ENCODE data around the gene TERB2. TPM values are rescaled to one million over a fixed set of nuclear protein-coding genes. Genes with fewer than 3 reads are reported as not detected.
A peak's percentile ranks its signal among the peaks of the same experiment; 100 is the strongest.
"Not testable (repeated sequence)": the region's sequence is repeated elsewhere in the genome, so short reads cannot be mapped to it uniquely, and the experiment has no call there.

Gene TERB2
- total RNA-seq, 2 donors from 2014 or later: not detected

DNA sequence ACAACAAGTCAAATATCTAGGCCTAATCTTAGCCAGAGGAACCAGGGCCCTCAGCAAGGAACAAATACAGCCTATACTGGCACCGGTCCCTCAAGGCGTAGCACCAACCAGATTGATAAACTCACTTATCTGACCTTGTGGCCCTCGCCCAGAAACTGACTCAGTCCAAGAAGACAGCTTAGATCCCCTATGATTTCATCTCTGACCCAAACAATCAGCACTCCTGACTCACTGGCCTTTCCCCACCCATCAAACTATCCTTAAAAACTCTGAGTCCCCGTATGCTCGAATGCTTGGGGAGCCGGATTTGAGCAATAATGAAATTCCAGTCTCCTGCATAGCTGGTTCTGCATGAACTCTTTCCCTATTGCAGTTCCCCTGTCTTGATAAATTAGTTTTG, 64.9 kb downstream of the TERB2 start:
- H3K4me3 ChIP-seq: no peak overlapping the region
- no peak for ATAC-seq (ENCODE audit: insufficient number of reproducible peaks, low FRiP score, low read depth)

DNA sequence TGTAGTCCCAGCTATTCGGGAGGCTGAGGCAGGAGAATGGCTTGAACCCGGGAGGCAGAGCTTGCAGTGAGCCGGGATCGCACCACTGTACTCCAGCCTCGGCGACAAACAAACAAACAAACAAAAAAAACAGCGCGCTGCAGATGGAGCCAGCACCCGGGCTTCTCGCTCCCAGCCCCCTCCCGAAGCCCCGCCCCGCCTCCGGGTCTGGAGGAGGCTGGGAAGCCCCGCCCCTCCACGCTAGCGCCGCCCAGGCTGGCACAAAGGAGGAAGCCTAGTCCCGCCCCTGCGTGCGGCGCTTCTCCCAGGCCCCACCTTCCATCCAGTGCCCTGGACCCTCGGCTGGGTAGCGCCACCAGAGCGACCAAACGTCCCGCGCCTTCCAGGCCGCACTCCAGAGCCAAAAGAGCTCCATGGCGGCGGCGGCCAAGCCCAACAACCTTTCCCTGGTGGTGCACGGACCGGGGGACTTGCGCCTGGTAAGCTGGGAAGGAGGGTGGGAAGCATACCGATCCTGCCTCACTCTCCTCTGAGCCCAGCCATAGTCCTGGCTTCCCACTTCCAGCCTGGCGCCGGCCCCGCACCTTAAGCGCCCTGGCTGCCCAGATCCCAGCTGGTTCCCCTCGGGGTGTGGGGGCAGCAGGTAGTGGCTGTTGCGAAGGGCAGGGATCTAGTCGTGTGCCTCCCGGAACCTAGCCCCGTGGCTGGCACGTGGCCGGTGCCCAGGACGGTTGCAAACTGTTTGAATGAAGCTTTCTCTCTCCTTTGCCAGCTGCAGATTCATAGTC, 66.6 kb downstream of the TERB2 start, which contains the start of gene SORD:
SORD (plus strand) TSS at position 325 of the 788 bp plus-strand sequence; CDS start at position 414, 89 bp downstream.
- H3K9me3 ChIP-seq: no peaks in the 10 kb centered on the region
- H3K27ac ChIP-seq: peak within 1 kb of the TSS; percentile 65 to 69
- H3K36me3 ChIP-seq: no peaks in the 10 kb centered on the region
- DNase-seq (ENCODE audit: low spot score) (peak; percentile 66), ATAC-seq (ENCODE audit: insufficient number of reproducible peaks, low FRiP score, low read depth) (peak; percentile 82)
- peak within 1 kb of the TSS; percentile 88 for H3K4me3 ChIP-seq
- H3K27me3 ChIP-seq (replicated peaks; ENCODE audit: insufficient read depth): no peaks in the 10 kb centered on the region
- TF ChIP-seq, protein P1, sequence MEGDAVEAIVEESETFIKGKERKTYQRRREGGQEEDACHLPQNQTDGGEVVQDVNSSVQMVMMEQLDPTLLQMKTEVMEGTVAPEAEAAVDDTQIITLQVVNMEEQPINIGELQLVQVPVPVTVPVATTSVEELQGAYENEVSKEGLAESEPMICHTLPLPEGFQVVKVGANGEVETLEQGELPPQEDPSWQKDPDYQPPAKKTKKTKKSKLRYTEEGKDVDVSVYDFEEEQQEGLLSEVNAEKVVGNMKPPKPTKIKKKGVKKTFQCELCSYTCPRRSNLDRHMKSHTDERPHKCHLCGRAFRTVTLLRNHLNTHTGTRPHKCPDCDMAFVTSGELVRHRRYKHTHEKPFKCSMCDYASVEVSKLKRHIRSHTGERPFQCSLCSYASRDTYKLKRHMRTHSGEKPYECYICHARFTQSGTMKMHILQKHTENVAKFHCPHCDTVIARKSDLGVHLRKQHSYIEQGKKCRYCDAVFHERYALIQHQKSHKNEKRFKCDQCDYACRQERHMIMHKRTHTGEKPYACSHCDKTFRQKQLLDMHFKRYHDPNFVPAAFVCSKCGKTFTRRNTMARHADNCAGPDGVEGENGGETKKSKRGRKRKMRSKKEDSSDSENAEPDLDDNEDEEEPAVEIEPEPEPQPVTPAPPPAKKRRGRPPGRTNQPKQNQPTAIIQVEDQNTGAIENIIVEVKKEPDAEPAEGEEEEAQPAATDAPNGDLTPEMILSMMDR (IDR thresholded peaks at IDR 0.05): no peak
- H3K4me1 ChIP-seq (ENCODE audit: control insufficient read depth in 1 of 2, low read depth in 2 of 2): peaks cover 5 to 15% of the 10 kb centered on the region in 2 donors

More for the DNA sequence above, 64.9 kb downstream of the TERB2 start:
- Histone ChIP-seq H3K4me1 (ENCODE audit: control insufficient read depth in 1 of 2, low read depth in 2 of 2) (peaks cover 5 to 15% of the 10 kb centered on the region in 2 donors), H3K9me3 (no peaks in the 10 kb centered on the region), H3K36me3 (no peaks in the 10 kb centered on the region), H3K27ac (no peak overlapping the region), H3K27me3 (replicated peaks; ENCODE audit: insufficient read depth) (no peaks in the 10 kb centered on the region)
- TF ChIP-seq, protein P1 (IDR thresholded peaks at IDR 0.05): no peak
- no peak for DNase-seq (ENCODE audit: low spot score)

DNA sequence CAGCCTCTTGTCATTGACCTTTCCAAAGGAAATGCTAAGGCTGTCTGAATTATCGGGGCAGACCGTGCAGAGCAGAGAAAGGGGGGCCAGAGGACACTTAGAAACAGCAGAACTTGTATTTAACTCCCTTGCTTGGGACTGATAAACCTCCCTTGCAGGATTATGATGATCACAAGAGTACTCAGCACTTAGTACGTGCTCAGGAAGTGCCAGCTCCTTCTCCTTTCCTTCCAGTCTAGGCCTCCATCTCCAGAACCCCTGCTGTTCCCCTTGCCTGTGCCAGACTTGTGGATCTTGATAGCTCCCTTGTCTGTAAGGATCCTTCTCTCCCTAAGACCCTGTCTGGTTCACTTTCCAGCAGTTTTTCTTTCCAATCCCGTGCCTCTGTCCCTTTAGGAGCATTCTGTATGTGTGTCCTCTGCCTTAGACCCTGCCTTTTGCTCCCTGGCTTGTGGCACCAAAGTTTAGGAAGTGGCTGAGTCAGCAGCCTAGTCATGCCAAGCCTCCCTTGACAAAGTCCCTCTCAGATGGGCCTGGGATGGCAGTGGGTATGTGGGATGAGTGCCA, 67.3 kb downstream of the TERB2 start:
- TF ChIP-seq, protein P1 (IDR thresholded peaks at IDR 0.05): no peak
- DNase-seq (ENCODE audit: low spot score) (no peak), ATAC-seq (ENCODE audit: insufficient number of reproducible peaks, low FRiP score, low read depth) (peak; percentile 77)
- H3K27ac ChIP-seq: peak overlapping the region; percentile 65 to 69
- peaks cover 5 to 15% of the 10 kb centered on the region in 2 donors for H3K4me1 ChIP-seq (ENCODE audit: control insufficient read depth in 1 of 2, low read depth in 2 of 2)
- no peaks in the 10 kb centered on the region for H3K9me3 ChIP-seq
- no peaks in the 10 kb centered on the region for H3K27me3 ChIP-seq (replicated peaks; ENCODE audit: insufficient read depth)
- no peaks in the 10 kb centered on the region for H3K36me3 ChIP-seq
- peak overlapping the region; percentile 88 for H3K4me3 ChIP-seq

DNA sequence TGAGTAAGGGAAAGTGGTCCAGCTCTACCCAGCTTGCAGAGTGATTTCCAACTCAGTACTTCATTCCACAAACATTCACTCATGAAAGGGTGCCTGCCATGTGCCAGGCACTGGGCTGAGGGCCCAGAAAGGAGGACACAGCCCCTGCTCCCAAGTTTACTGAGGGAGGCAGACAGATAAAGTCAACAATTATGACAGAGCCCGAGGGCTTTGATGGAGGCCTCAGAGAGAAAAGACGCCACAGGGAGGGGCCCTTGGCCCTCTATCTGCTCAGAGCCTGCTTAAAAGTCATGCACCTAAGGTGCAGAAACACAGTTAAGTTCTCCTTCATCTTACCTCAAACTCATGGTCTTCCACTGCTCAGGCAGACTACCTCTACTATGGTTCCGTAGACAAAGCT, 68.2 kb downstream of the TERB2 start:
- H3K4me3 ChIP-seq; H3K27me3 ChIP-seq (replicated peaks; ENCODE audit: insufficient read depth); H3K36me3 ChIP-seq; H3K27ac ChIP-seq; H3K9me3 ChIP-seq; DNase-seq (ENCODE audit: low spot score); ATAC-seq (ENCODE audit: insufficient number of reproducible peaks, low FRiP score, low read depth): not testable (repeated sequence)
- peaks cover 5 to 15% of the 10 kb centered on the region in 2 donors for H3K4me1 ChIP-seq (ENCODE audit: control insufficient read depth in 1 of 2, low read depth in 2 of 2)

DNA sequence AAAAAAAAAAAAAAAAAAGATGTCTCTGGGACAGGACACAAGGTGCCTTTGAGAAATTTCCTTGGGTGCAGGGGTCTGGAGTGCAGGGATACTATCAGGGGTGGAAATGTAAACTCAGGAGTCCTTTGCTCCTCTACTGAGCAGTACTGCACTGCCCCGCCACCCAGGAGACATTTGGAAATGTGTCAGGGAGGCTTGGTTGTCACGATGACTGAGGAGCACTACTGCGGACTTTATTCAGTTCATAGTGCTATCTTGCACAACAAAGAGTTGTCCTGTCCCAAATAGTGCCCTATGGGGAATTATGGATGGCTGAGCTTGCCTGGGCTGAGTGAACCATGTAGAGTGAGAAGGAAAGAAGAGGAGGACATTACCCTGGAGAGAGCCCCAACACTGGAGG, 69.1 kb downstream of the TERB2 start:
- H3K4me3 ChIP-seq; H3K36me3 ChIP-seq; H3K9me3 ChIP-seq; H3K27ac ChIP-seq; ATAC-seq (ENCODE audit: insufficient number of reproducible peaks, low FRiP score, low read depth); DNase-seq (ENCODE audit: low spot score); H3K27me3 ChIP-seq (replicated peaks; ENCODE audit: insufficient read depth): not testable (repeated sequence)
- H3K4me1 ChIP-seq (ENCODE audit: control insufficient read depth in 1 of 2, low read depth in 2 of 2): peaks cover 5 to 15% of the 10 kb centered on the region in 2 donors

DNA sequence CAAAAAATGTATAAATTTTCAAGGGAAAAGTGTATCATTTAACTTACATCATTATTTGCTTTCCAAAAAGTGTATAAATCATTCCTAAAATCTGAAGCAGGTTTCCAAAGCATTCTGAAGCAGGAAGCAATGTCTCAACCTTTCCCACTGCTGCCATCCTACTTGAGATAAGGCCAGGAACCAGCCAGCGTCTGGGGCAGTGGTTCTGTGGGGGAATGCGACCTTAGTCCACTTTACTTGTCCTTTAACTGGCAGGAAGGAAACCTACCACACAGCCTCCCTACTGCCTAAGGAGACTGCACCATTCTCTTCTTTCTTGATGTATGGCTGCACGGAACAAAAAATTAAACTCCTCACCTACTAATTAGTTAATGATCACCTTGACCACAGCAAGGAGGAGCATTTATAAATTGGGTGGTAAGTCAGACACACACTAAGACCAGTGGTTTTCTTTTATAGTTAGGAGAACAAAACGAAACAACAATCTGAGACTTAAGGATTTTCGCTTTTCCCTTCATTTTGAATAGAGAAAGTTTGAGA, 70.2 kb downstream of the TERB2 start:
- Histone ChIP-seq H3K36me3 (no peaks in the 10 kb centered on the region), H3K4me3 (no peak overlapping the region), H3K4me1 (ENCODE audit: control insufficient read depth in 1 of 2, low read depth in 2 of 2) (peaks cover 5 to 15% of the 10 kb centered on the region in 2 donors), H3K27me3 (replicated peaks; ENCODE audit: insufficient read depth) (no peaks in the 10 kb centered on the region), H3K9me3 (no peaks in the 10 kb centered on the region), H3K27ac (no peak overlapping the region)
- no peak for DNase-seq (ENCODE audit: low spot score)
- TF ChIP-seq, protein P1 (IDR thresholded peaks at IDR 0.05): no peak
- ATAC-seq (ENCODE audit: insufficient number of reproducible peaks, low FRiP score, low read depth): no peak
